Neural crest cell (in vitro differentiated cells): ENCODE results near the gene ITFG1. TPM values are rescaled to one million over a fixed set of nuclear protein-coding genes. Genes with fewer than 3 reads are reported as not detected.
"Not testable (repeated sequence)": the region's sequence is repeated elsewhere in the genome, so short reads cannot be mapped to it uniquely, and the experiment has no call there.

Source experiments
- DNase-seq: peaks from one replicate; pipeline ENCODE4 v3.0.0; 2021; ENCODE audit warnings: low read depth, mixed read lengths, low spot score
- H3K27ac Mint-ChIP-seq: one replicate; pipeline ENCODE4 v1.8.0; 2021; ENCODE audit warnings: mild to moderate bottlenecking, mixed read lengths; ENCODE audit not compliant: unreplicated experiment
- H3K27me3 Mint-ChIP-seq: 2 replicates; pipeline ENCODE4 v1.8.0; 2021; ENCODE audit warnings: low read depth, mild to moderate bottlenecking, mixed read lengths
- H3K36me3 Mint-ChIP-seq: 2 replicates; pipeline ENCODE4 v1.8.0; 2021; ENCODE audit warnings: low read depth, mild to moderate bottlenecking, mixed read lengths
- H3K4me1 Mint-ChIP-seq: 2 replicates; pipeline ENCODE4 v1.8.0; 2021; ENCODE audit warnings: mixed read lengths
- H3K4me3 Mint-ChIP-seq: one replicate; pipeline ENCODE4 v1.8.0; 2021; ENCODE audit warnings: mild to moderate bottlenecking, mixed read lengths
- H3K9me3 Mint-ChIP-seq: 2 replicates; pipeline ENCODE4 v1.8.0; 2021; ENCODE audit warnings: mixed read lengths
- CTCF ChIP-seq: fragments of 200-600 bp; sonication (generic); conservative IDR thresholded peaks from 2 replicates; pipeline ENCODE4 v1.5.0; 2021; ENCODE audit warnings: antibody characterized with exemption, mild to moderate bottlenecking
- total RNA-seq: library from RNA; stranded (reverse); gene quantifications from 2 replicates; pipeline ENCODE4 v1.2.1, GENCODE V29; 2021

ITFG1 gene
- total RNA-seq, 1 donor from 2014 or later: 30.9 TPM

- no peak overlapping the region for H3K27ac Mint-ChIP-seq
- TF ChIP-seq CTCF: no peak
- H3K9me3 Mint-ChIP-seq: no peaks in the 10 kb centered on the region
- H3K27me3 Mint-ChIP-seq: no peaks in the 10 kb centered on the region
- peaks cover 4% of the 10 kb centered on the region for H3K36me3 Mint-ChIP-seq
- no peak overlapping the region for H3K4me3 Mint-ChIP-seq
- peaks cover 34% of the 10 kb centered on the region for H3K4me1 Mint-ChIP-seq
- DNase-seq: no peak
Observed at GRCh38 chr16:47470810-47471209, 9.9 kb upstream of the ITFG1 start.

- peaks cover 39% of the 10 kb centered on the region for H3K4me1 Mint-ChIP-seq
- no peaks in the 10 kb centered on the region for H3K27me3 Mint-ChIP-seq
- no peak overlapping the region for H3K4me3 Mint-ChIP-seq
- H3K27ac Mint-ChIP-seq: no peak overlapping the region
- no peak for DNase-seq
- TF ChIP-seq CTCF: no peak
- H3K9me3 Mint-ChIP-seq: no peaks in the 10 kb centered on the region
- H3K36me3 Mint-ChIP-seq: peaks cover 4% of the 10 kb centered on the region
Observed at GRCh38 chr16:47470211-47470610, 9.3 kb upstream of the ITFG1 start.

- Mint-ChIP-seq H3K9me3 (no peaks in the 10 kb centered on the region), H3K27ac (no peak overlapping the region), H3K4me3 (no peak overlapping the region), H3K4me1 (peaks cover 47% of the 10 kb centered on the region), H3K36me3 (peaks cover 4% of the 10 kb centered on the region), H3K27me3 (no peaks in the 10 kb centered on the region)
- DNase-seq: no peak
- no peak for TF ChIP-seq CTCF
Observed at GRCh38 chr16:47469227-47469626, 8.4 kb upstream of the ITFG1 start.

GRCh38 chr16:47468070-47468689, 7.3 kb upstream of the ITFG1 start:
- not testable (repeated sequence) for H3K4me3 Mint-ChIP-seq, DNase-seq, H3K36me3 Mint-ChIP-seq, H3K9me3 Mint-ChIP-seq, H3K27ac Mint-ChIP-seq, H3K27me3 Mint-ChIP-seq
- peaks cover 58% of the 10 kb centered on the region for H3K4me1 Mint-ChIP-seq

- H3K27ac Mint-ChIP-seq: no peak overlapping the region
- peaks cover 4% of the 10 kb centered on the region for H3K36me3 Mint-ChIP-seq
- TF ChIP-seq CTCF: no peak
- H3K9me3 Mint-ChIP-seq: no peaks in the 10 kb centered on the region
- H3K4me3 Mint-ChIP-seq: no peak overlapping the region
- H3K27me3 Mint-ChIP-seq: no peaks in the 10 kb centered on the region
- peaks cover 63% of the 10 kb centered on the region for H3K4me1 Mint-ChIP-seq
- no peak for DNase-seq
Observed at GRCh38 chr16:47467501-47467900, 6.6 kb upstream of the ITFG1 start.

- DNase-seq: no peak
- Mint-ChIP-seq H3K27me3 (no peaks in the 10 kb centered on the region), H3K36me3 (peaks cover 2% of the 10 kb centered on the region), H3K9me3 (no peaks in the 10 kb centered on the region), H3K27ac (no peak overlapping the region), H3K4me1 (peaks cover 68% of the 10 kb centered on the region), H3K4me3 (no peak overlapping the region)
- no peak for TF ChIP-seq CTCF
Observed at GRCh38 chr16:47465919-47466630, 5.2 kb upstream of the ITFG1 start.
